Omental fat pad (tissue), 4 donors: ENCODE results near the gene RENBP. TPM values are rescaled to one million over a fixed set of nuclear protein-coding genes. Genes with fewer than 3 reads are reported as not detected.

Source experiments
- ATAC-seq: fragments of 150-250 bp; one replicate; pipeline ENCODE4 v1.9.1; 2016; ENCODE audit warnings: mild to moderate bottlenecking, moderate library complexity; ENCODE audit not compliant: low FRiP score
- DNase-seq: peaks from one replicate; pipeline ENCODE4 v3.0.0-alpha.2; 2019; ENCODE audit warnings: low spot score
- total RNA-seq, 4 donors: library from RNA; depleted of rRNA; stranded (reverse); fragments of >200 nt; gene quantifications; one replicate each; pipeline ENCODE4 v1.1.0, GENCODE V29; 2016
- TF ChIP-seq, protein P1 (sequence below), 3 donors: fragments of 450-650 bp; IDR thresholded peaks; one replicate each; pipeline ENCODE4 v1.5.1; 2016 to 2017; ENCODE audit warnings: antibody characterized with exemption in 3 of 3, mild to moderate bottlenecking in 3 of 3, moderate library complexity in 2 of 3

The RENBP gene
- total RNA-seq, 4 donors from 2014 or later = 7.8 to 33.0 (median 26.5) TPM

- no peak for DNase-seq
- TF ChIP-seq, protein P1, sequence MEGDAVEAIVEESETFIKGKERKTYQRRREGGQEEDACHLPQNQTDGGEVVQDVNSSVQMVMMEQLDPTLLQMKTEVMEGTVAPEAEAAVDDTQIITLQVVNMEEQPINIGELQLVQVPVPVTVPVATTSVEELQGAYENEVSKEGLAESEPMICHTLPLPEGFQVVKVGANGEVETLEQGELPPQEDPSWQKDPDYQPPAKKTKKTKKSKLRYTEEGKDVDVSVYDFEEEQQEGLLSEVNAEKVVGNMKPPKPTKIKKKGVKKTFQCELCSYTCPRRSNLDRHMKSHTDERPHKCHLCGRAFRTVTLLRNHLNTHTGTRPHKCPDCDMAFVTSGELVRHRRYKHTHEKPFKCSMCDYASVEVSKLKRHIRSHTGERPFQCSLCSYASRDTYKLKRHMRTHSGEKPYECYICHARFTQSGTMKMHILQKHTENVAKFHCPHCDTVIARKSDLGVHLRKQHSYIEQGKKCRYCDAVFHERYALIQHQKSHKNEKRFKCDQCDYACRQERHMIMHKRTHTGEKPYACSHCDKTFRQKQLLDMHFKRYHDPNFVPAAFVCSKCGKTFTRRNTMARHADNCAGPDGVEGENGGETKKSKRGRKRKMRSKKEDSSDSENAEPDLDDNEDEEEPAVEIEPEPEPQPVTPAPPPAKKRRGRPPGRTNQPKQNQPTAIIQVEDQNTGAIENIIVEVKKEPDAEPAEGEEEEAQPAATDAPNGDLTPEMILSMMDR (IDR thresholded peaks at IDR 0.05) = no peak
- peak; percentile 33 for ATAC-seq
These were observed 10.2 kb downstream of the RENBP start for GRCh38 chrX:153934148-153934761.

GRCh38 chrX:153933748-153934147 is 10.7 kb downstream of the RENBP start:
- TF ChIP-seq, protein P1 (IDR thresholded peaks at IDR 0.05) = no peak
- DNase-seq = no peak
- no peak for ATAC-seq

GRCh38 chrX:153932220-153932915 is 12.1 kb downstream of the RENBP start:
- DNase-seq = no peak

GRCh38 chrX:153931748-153932147 is 12.7 kb downstream of the RENBP start:
- TF ChIP-seq, protein P1 (IDR thresholded peaks at IDR 0.05) = no peak
- ATAC-seq (no peak), DNase-seq (no peak)

More at GRCh38 chrX:153932220-153932915, 12.1 kb downstream of the RENBP start:
- no peak for ATAC-seq
- TF ChIP-seq, protein P1 (IDR thresholded peaks at IDR 0.05) = no peak

DNA sequence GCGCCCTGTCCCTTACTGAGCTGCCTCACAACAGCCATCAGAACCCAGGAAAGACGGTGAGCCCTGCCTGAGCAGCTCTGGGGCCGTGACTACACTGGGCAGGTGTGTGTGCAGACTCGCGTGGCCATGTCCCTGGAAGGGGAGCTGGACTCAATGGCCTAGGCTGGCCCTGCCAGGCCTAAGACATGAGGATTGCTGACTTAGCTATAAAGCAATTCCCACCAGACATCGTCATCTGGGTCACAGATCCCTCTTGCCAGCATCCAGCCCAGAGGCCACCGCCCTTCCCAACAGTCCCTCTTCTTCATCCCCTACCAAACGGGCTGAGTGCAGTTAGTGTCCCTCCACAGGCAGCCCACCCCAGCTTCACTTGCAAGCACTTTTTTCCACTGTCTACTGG is 13.3 kb downstream of the RENBP start:
- DNase-seq (no peak), ATAC-seq (no peak)
- TF ChIP-seq, protein P1 (IDR thresholded peaks at IDR 0.05) = no peak

DNA sequence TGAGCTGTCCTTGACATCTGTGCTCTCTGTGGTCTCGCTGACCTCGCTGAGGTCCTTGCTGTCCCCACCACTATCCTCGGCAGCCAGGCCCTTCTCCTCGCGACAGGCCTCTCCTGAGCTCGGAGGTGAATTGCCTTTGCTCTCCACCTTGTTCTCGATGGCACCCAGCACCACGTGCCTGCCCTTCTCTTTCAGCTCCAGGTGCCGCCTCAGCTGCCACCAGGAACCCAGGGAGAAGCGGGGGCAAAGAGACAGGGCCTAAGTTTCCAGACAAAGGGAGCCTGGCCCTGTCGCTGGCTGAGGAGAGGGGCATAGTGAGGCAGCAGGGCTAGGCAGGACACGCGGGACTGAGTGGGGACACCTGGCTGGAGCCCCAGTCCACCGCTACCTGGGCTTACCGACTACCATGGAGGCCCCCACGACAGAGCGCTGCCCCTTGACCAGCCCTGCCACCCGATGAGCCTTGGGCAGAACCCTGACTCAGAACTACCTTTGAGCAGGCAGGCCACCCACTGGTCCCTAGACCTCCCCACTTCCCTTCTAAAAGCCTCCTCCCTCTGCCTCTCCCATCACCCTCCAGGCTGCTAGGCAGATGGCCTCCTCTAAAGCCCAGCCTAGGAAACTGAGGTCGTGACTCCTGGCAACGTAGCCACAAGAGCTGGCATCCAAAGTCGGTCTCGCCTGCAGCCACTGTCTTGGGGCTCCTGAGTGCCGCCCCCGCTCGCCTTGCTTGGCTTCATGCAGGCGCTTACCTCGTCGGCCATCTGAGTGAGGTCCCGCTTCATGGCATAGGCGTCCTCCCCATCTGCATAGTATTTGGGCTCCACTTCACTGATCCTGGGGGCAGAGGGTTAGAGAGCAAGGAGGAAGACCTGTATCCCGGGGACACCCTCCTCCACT is 14.2 kb downstream of the RENBP start:
- TF ChIP-seq, protein P1 (IDR thresholded peaks at IDR 0.05) = no peak
- ATAC-seq (no peak), DNase-seq (no peak)
